GM23338 (cell line): ENCODE measurements around the gene OR2J2. TPM values are rescaled to one million over a fixed set of nuclear protein-coding genes. Genes with fewer than 3 reads are reported as not detected.
"Not testable (repeated sequence)": the region's sequence is repeated elsewhere in the genome, so short reads cannot be mapped to it uniquely, and the experiment has no call there.

Source experiments
- ATAC-seq: fragments of 200-7000 bp; cut with Tn5 transposase; 3 replicates; pipeline ENCODE4 v1.9.1; 2020
- DNase-seq: peaks from one replicate; pipeline ENCODE4 v3.0.0-alpha.2; 2015; ENCODE audit warnings: low spot score
- H2AFZ ChIP-seq: fragments of 200-600 bp; sonication (generic); 2 replicates; pipeline ENCODE4 v1.8.0; 2016; ENCODE audit warnings: antibody characterized with exemption, mild to moderate bottlenecking, moderate library complexity
- H3F3A ChIP-seq: fragments of 200-600 bp; sonication (generic); replicated peaks from 2 replicates; pipeline ENCODE4 v1.8.0; 2017; ENCODE audit warnings: antibody characterized with exemption, mixed run types, low read depth
- H3K27ac ChIP-seq: fragments of 200-600 bp; sonication (generic); 2 replicates; pipeline ENCODE4 v1.6.1; 2016; ENCODE audit warnings: low read depth
- H3K27me3 ChIP-seq: fragments of 200-600 bp; sonication (generic); 2 replicates; pipeline ENCODE4 v1.8.0; 2016; ENCODE audit warnings: mild to moderate bottlenecking, mixed run types, moderate library complexity; ENCODE audit not compliant: insufficient read depth
- H3K36me3 ChIP-seq: fragments of 200-600 bp; sonication (generic); 2 replicates; pipeline ENCODE4 v1.8.0; 2016; ENCODE audit warnings: mild to moderate bottlenecking; ENCODE audit not compliant: insufficient read depth
- H3K4me1 ChIP-seq: fragments of 200-600 bp; sonication (generic); 2 replicates; pipeline ENCODE4 v1.8.0; 2016; ENCODE audit warnings: mild to moderate bottlenecking, moderate library complexity; ENCODE audit not compliant: insufficient read depth
- H3K4me2 ChIP-seq: fragments of 200-600 bp; sonication (generic); 2 replicates; pipeline ENCODE4 v1.7.1; 2017; ENCODE audit warnings: mixed run types
- H3K4me3 ChIP-seq: fragments of 200-600 bp; sonication (generic); 2 replicates; pipeline ENCODE4 v1.6.1; 2016; ENCODE audit warnings: mixed run types
- H3K79me2 ChIP-seq: fragments of 200-600 bp; sonication (generic); replicated peaks from 2 replicates; pipeline ENCODE4 v1.8.0; 2017; ENCODE audit warnings: mild to moderate bottlenecking; ENCODE audit not compliant: insufficient read depth
- H3K9me2 ChIP-seq: fragments of 200-600 bp; sonication (generic); 2 replicates; pipeline ENCODE4 v1.8.0; 2017; ENCODE audit not compliant: insufficient read depth
- H4K20me1 ChIP-seq: fragments of 200-600 bp; sonication (generic); replicated peaks from 2 replicates; pipeline ENCODE4 v1.8.0; 2017; ENCODE audit warnings: mild to moderate bottlenecking; ENCODE audit not compliant: insufficient read depth
- H3K27ac Mint-ChIP-seq: 2 replicates; pipeline ENCODE4 v1.8.0; 2020; ENCODE audit warnings: inconsistent platforms, mild to moderate bottlenecking, moderate library complexity, mixed read lengths
- H3K27me3 Mint-ChIP-seq: 3 replicates; pipeline ENCODE4 v1.8.0; 2022; ENCODE audit warnings: low read depth, mild to moderate bottlenecking, moderate library complexity, mixed read lengths, inconsistent platforms; ENCODE audit not compliant: insufficient read depth, poor library complexity
- H3K36me3 Mint-ChIP-seq: 3 replicates; pipeline ENCODE4 v1.8.0; 2021; ENCODE audit warnings: low read depth, mild to moderate bottlenecking, inconsistent platforms, moderate library complexity, mixed read lengths
- H3K4me1 Mint-ChIP-seq: 3 replicates; pipeline ENCODE4 v1.8.0; 2020; ENCODE audit warnings: mild to moderate bottlenecking, inconsistent platforms, mixed read lengths
- H3K4me3 Mint-ChIP-seq: 3 replicates; pipeline ENCODE4 v1.8.0; 2021; ENCODE audit warnings: moderate library complexity, mild to moderate bottlenecking, inconsistent platforms, mixed read lengths
- H3K9me3 Mint-ChIP-seq: 3 replicates; pipeline ENCODE4 v1.8.0; 2020; ENCODE audit warnings: moderate library complexity, mild to moderate bottlenecking, inconsistent platforms, mixed read lengths
- CREB1 ChIP-seq: fragments of 250-450 bp; sonication (Bioruptor Pico); IDR thresholded peaks from 2 replicates; pipeline ENCODE4 v1.5.0; 2020; ENCODE audit warnings: low read depth, mild to moderate bottlenecking, moderate library complexity
- ETS1 ChIP-seq: IDR thresholded peaks from 2 replicates; pipeline ENCODE4 v1.6.1; 2016; ENCODE audit warnings: antibody characterized with exemption
- EZH2 ChIP-seq: fragments of 200-600 bp; sonication (generic); IDR thresholded peaks from one replicate; pipeline ENCODE4 v1.8.0; 2017; ENCODE audit warnings: antibody characterized with exemption, mild to moderate bottlenecking, low read depth; ENCODE audit not compliant: unreplicated experiment
- EZH2phosphoT487 ChIP-seq: fragments of 200-600 bp; sonication (generic); IDR thresholded peaks from one replicate; pipeline ENCODE4 v1.8.1; 2018; ENCODE audit warnings: antibody characterized with exemption; ENCODE audit not compliant: unreplicated experiment
- JUNB ChIP-seq: IDR thresholded peaks from one replicate; pipeline ENCODE4 v1.6.1; 2016; ENCODE audit warnings: antibody characterized with exemption; ENCODE audit not compliant: unreplicated experiment
- NANOG ChIP-seq: IDR thresholded peaks from 2 replicates; pipeline ENCODE4 v1.6.1; 2016; ENCODE audit warnings: antibody characterized with exemption, borderline replicate concordance
- REST ChIP-seq: IDR thresholded peaks from one replicate; pipeline ENCODE4 v1.6.1; 2018; ENCODE audit warnings: antibody characterized with exemption; ENCODE audit not compliant: unreplicated experiment
- ZNF114 ChIP-seq: fragments of 250-450 bp; sonication (Bioruptor Pico); IDR thresholded peaks from 2 replicates; pipeline ENCODE4 v1.5.0; 2020; ENCODE audit warnings: mild to moderate bottlenecking, moderate library complexity
- ZNF331 ChIP-seq: fragments of 250-450 bp; sonication (Bioruptor Pico); IDR thresholded peaks from 2 replicates; pipeline ENCODE4 v1.5.0; 2020; ENCODE audit warnings: low read depth, mild to moderate bottlenecking, moderate library complexity
- ZNF462 ChIP-seq: fragments of 250-450 bp; sonication (Bioruptor Pico); IDR thresholded peaks from 2 replicates; pipeline ENCODE4 v1.5.0; 2020; ENCODE audit warnings: mild to moderate bottlenecking, moderate library complexity
- long read RNA-seq: library from polyadenylated mRNA; unstranded; transcript quantifications from one replicate; pipeline ENCODE4 v2.0.0, GENCODE V29; 2020; ENCODE audit not compliant: unreplicated experiment
- polyA plus RNA-seq: library from polyadenylated mRNA; unstranded; fragments of >200 nt; fragmentation: Nextera tagmentation; extraction: Ambion mirVana; gene quantifications from 2 replicates; pipeline ENCODE4 v1.2.1, GENCODE V29; 2016
- total RNA-seq: library from RNA; depleted of rRNA; stranded (reverse); fragments of >200 nt; shearing (Covaris generic); gene quantifications from 2 replicates; pipeline ENCODE4 v1.2.3, GENCODE V29; 2014; rRNA removed

Gene OR2J2
- not detected in 2 replicates for total RNA-seq
- not detected in 2 replicates for polyA plus RNA-seq
- long read RNA-seq, result 0 reads

GRCh38 chr6:29170607-29171006 is at the start of gene OR2J2:
OR2J2 (plus strand) TSS chr6:29170907; CDS start chr6:29173636, 2,729 bp downstream.
- H3F3A ChIP-seq, H3K4me1 Mint-ChIP-seq, H3K4me2 ChIP-seq, H3K9me2 ChIP-seq, H4K20me1 ChIP-seq, H3K4me1 ChIP-seq, H3K27me3 ChIP-seq, H3K79me2 ChIP-seq, H3K4me3 ChIP-seq, H3K4me3 Mint-ChIP-seq, H3K9me3 Mint-ChIP-seq, ATAC-seq, H3K27ac Mint-ChIP-seq, H2AFZ ChIP-seq, H3K27ac ChIP-seq, H3K27me3 Mint-ChIP-seq, H3K36me3 Mint-ChIP-seq, DNase-seq, H3K36me3 ChIP-seq: not testable (repeated sequence)

- no peak overlapping the region for H2AFZ ChIP-seq
- H3F3A ChIP-seq, result no peaks in the 10 kb centered on the region
- H3K4me1 ChIP-seq, result no peaks in the 10 kb centered on the region
- no peak for DNase-seq
- no peaks in the 10 kb centered on the region for H3K36me3 Mint-ChIP-seq
- ATAC-seq, result no peak
- H4K20me1 ChIP-seq, result no peaks in the 10 kb centered on the region
- TF ChIP-seq NANOG (no peak), CREB1 (CRISPR knock-in tag) (no peak), JUNB (no peak), REST (no peak), ZNF114 (CRISPR knock-in tag) (no peak), EZH2 (no peak), ZNF462 (no peak), EZH2phosphoT487 (no peak), ZNF331 (no peak), ETS1 (no peak)
- no peaks in the 10 kb centered on the region for H3K36me3 ChIP-seq
- H3K27me3 ChIP-seq, result no peaks in the 10 kb centered on the region
- no peaks in the 10 kb centered on the region for H3K9me3 Mint-ChIP-seq
- H3K4me3 Mint-ChIP-seq, result no peak overlapping the region
- H3K27ac Mint-ChIP-seq, result no peak overlapping the region
- no peaks in the 10 kb centered on the region for H3K79me2 ChIP-seq
- H3K4me3 ChIP-seq, result no peak overlapping the region
- no peaks in the 10 kb centered on the region for H3K9me2 ChIP-seq
- no peaks in the 10 kb centered on the region for H3K4me1 Mint-ChIP-seq
- no peak overlapping the region for H3K27ac ChIP-seq
- H3K27me3 Mint-ChIP-seq, result peaks cover 3% of the 10 kb centered on the region
- H3K4me2 ChIP-seq, result no peak overlapping the region
These were observed 41.2 kb upstream of the OR2J2 start for GRCh38 chr6:29129326-29130012.
